ENCODE data around the gene WNT1. TPM values are rescaled to one million over a fixed set of nuclear protein-coding genes. Genes with fewer than 3 reads are reported as not detected.

Gene WNT1
- total and polyA plus RNA-seq, 3 donors from 2014 or later = 0.62 to 1.4 (median 1.2) TPM

DNA sequence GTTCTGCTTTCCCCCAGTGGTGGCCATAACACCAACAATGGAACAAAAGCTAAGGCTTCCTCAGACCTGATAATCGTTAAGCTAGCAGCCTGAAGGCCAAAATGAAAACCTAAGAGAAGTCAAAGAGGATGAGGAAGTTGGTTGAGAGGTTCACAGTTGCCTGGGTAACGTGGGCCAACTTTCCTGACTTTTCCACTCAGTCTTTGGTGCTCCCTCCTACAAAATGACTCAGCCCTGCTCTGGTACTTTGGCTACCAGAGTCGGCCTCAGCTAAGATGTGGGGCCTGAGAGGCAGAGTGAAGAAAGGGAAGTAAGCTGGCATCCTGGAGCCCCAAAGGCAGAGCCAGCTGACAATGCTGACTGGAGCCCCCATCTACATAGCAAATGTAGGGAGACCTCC, 37.9 kb upstream of the WNT1 start:
- WGBS, 2 donors = 85 to 86% methylated on average over 3 of the region's 3 CpGs
- Histone ChIP-seq H3K9me3 (no peaks in the 10 kb centered on the region), H3K36me3 (ENCODE audit: low read depth, missing control alignments) (no peaks in the 10 kb centered on the region), H3K4me3 (no peak overlapping the region), H3K27me3 (no peaks in the 10 kb centered on the region), H3K4me1 (no peaks in the 10 kb centered on the region), H3K27ac (no peak overlapping the region)
- intact Hi-C loops (cut with DNase I; ENCODE audit: low total_unique reads) = no loop called here
- DNase-seq = no peak
- no peak for TF ChIP-seq POLR2A (IDR thresholded peaks at IDR 0.05)
- TF ChIP-seq, protein P1, sequence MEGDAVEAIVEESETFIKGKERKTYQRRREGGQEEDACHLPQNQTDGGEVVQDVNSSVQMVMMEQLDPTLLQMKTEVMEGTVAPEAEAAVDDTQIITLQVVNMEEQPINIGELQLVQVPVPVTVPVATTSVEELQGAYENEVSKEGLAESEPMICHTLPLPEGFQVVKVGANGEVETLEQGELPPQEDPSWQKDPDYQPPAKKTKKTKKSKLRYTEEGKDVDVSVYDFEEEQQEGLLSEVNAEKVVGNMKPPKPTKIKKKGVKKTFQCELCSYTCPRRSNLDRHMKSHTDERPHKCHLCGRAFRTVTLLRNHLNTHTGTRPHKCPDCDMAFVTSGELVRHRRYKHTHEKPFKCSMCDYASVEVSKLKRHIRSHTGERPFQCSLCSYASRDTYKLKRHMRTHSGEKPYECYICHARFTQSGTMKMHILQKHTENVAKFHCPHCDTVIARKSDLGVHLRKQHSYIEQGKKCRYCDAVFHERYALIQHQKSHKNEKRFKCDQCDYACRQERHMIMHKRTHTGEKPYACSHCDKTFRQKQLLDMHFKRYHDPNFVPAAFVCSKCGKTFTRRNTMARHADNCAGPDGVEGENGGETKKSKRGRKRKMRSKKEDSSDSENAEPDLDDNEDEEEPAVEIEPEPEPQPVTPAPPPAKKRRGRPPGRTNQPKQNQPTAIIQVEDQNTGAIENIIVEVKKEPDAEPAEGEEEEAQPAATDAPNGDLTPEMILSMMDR (IDR thresholded peaks at IDR 0.05) = no peak

DNA sequence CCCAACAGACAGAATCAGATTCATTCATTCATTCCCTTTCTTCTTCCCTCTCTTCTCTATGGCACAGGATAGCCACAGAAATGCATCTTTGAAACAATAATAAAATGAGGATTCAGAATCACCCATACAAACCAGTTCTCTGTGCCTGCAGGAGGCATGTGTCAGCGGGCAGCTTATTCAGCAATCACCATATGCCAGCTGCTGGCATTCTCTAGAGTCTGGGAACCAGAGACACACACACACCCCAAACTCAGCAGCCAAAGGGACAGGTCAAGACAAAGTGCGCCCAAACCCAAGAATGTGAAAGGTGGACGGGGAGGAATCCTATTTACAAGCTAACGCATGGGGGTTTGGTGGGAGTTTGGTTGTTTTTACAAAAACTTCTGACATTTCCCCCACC, 34.9 kb upstream of the WNT1 start:
- H3K27ac ChIP-seq = no peak overlapping the region

DNA sequence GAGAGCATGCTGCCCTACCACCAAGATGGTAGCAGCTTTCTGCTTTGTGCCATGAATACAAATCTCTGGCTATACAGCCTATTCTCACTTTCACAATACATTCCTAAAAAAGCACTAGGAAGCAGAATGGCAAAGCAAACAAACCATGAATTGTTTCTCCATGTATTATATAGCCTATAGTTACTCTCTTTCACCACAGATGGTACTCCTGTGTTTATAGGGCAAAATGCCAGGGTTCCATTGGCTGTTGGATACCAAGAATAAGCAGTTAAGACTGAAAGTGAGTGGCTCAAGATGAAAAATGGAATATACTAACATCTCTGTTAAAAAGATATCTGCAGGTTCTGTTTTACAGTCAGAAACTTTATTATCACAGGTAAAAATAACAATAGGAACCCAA, 31.9 kb upstream of the WNT1 start:
- Histone ChIP-seq H3K9me3 (no peaks in the 10 kb centered on the region), H3K4me3 (no peak overlapping the region), H3K27me3 (no peaks in the 10 kb centered on the region), H3K27ac (no peak overlapping the region), H3K4me1 (peaks cover 9% of the 10 kb centered on the region), H3K36me3 (ENCODE audit: low read depth, missing control alignments) (no peaks in the 10 kb centered on the region)
- TF ChIP-seq, protein P1 (IDR thresholded peaks at IDR 0.05) = no peak
- no peak for TF ChIP-seq POLR2A (IDR thresholded peaks at IDR 0.05)
- intact Hi-C loops (cut with DNase I; ENCODE audit: low total_unique reads) = no loop called here
- DNase-seq = no peak

More for the DNA sequence above, 34.9 kb upstream of the WNT1 start:
- H3K27me3 ChIP-seq = no peaks in the 10 kb centered on the region
- H3K36me3 ChIP-seq (ENCODE audit: low read depth, missing control alignments) = no peaks in the 10 kb centered on the region
- H3K4me1 ChIP-seq = peaks cover 9% of the 10 kb centered on the region
- 83 to 96% methylated on average over 4 of the region's 4 CpGs for WGBS, 2 donors
- TF ChIP-seq, protein P1 (IDR thresholded peaks at IDR 0.05) = no peak
- no peak for TF ChIP-seq POLR2A (IDR thresholded peaks at IDR 0.05)
- intact Hi-C loops (cut with DNase I; ENCODE audit: low total_unique reads) = no loop called here
- H3K4me3 ChIP-seq = no peak overlapping the region
- no peak for DNase-seq
- H3K9me3 ChIP-seq = no peaks in the 10 kb centered on the region

DNA sequence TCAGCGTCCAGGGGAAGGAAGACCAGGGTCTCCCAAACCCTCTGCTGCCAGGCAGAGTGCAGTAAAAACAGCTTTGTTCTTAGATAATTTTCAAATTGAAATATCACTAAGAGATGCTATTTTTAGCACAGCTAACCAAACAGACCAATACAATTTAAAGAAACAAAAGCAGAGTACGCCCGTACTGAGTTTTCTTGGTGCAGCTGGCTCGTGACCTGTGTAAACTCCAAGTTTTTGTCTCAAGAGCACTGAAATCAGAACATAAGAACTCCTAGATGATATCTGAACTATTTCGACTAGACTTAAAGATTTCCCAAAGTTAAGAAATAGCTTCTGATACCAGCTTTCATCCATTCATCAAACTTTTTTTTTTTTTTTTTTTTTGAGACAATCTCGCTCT, 31.2 kb upstream of the WNT1 start:
- H3K27ac ChIP-seq = no peak overlapping the region
- DNase-seq = no peak
- no peak overlapping the region for H3K4me3 ChIP-seq
- H3K36me3 ChIP-seq (ENCODE audit: low read depth, missing control alignments) = no peaks in the 10 kb centered on the region
- intact Hi-C loops (cut with DNase I; ENCODE audit: low total_unique reads) = no loop called here
- H3K27me3 ChIP-seq = no peaks in the 10 kb centered on the region
- H3K9me3 ChIP-seq = no peaks in the 10 kb centered on the region
- H3K4me1 ChIP-seq = peaks cover 9% of the 10 kb centered on the region
- 53 to 61% methylated on average over 6 of the region's 6 CpGs for WGBS, 2 donors
- TF ChIP-seq, protein P1 (IDR thresholded peaks at IDR 0.05) = no peak
- TF ChIP-seq POLR2A (IDR thresholded peaks at IDR 0.05) = no peak

DNA sequence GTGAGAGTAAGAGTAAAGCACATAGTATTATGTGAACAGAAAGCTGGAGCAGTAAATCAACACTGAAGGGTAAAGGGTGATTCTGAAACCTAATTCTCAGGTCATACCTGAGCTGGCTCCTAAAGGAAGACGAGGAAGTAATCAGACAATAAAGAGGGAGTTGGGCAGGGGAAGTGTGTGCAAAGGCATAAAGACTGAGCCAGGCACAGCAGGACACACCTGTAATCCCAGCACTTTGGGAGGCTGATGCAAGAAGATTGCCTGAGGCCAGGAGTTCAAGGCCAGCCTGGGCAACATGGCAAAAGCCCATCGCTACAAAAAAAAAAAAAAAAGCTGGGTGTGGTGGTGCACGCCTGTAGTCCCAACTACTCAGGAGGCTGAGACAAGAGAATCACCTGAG, 30.4 kb upstream of the WNT1 start:
- no peaks in the 10 kb centered on the region for H3K36me3 ChIP-seq (ENCODE audit: low read depth, missing control alignments)
- intact Hi-C loops (cut with DNase I; ENCODE audit: low total_unique reads) = no loop called here
- no peak for DNase-seq
- H3K9me3 ChIP-seq = no peaks in the 10 kb centered on the region
- no peak for TF ChIP-seq POLR2A (IDR thresholded peaks at IDR 0.05)
- no peak overlapping the region for H3K27ac ChIP-seq
- no peak overlapping the region for H3K4me3 ChIP-seq
- H3K4me1 ChIP-seq = peaks cover 9% of the 10 kb centered on the region
- no peaks in the 10 kb centered on the region for H3K27me3 ChIP-seq
- WGBS, 2 donors = 88 to 89% methylated on average over 3 of the region's 3 CpGs
